RKO (cell line): ENCODE results near the gene IL7R.
A peak's percentile ranks its signal among the peaks of the same experiment; 100 is the strongest.

Source experiments
- DNase-seq: peaks from one replicate; pipeline ENCODE4 v3.0.0-alpha.2; 2016; ENCODE audit warnings: low spot score

The IL7R gene

GRCh38 chr5:35856765-35857351 is at the start of gene IL7R:
IL7R (plus strand) TSS chr5:35856891; CDS start chr5:35856978, 87 bp downstream.
- no peak for DNase-seq

GRCh38 chr5:35810601-35811000 is 46.1 kb upstream of the IL7R start:
- DNase-seq: no peak

- DNase-seq: no peak
These were observed 45.5 kb upstream of the IL7R start for GRCh38 chr5:35811108-35811741.

- DNase-seq: no peak
These were observed 43.2 kb upstream of the IL7R start for GRCh38 chr5:35813521-35813920.

- DNase-seq: peak; percentile 50
These were observed 41.4 kb upstream of the IL7R start for GRCh38 chr5:35815089-35815936.

- no peak for DNase-seq
These were observed 39.7 kb upstream of the IL7R start for GRCh38 chr5:35816881-35817521.

GRCh38 chr5:35819026-35819425 is 37.7 kb upstream of the IL7R start:
- no peak for DNase-seq

- no peak for DNase-seq
These were observed 37.0 kb upstream of the IL7R start for GRCh38 chr5:35819668-35820067.

GRCh38 chr5:35820735-35821134 is 36.0 kb upstream of the IL7R start:
- no peak for DNase-seq

- no peak for DNase-seq
These were observed 35.2 kb upstream of the IL7R start for GRCh38 chr5:35821513-35821912.

GRCh38 chr5:35822511-35822910 is 34.2 kb upstream of the IL7R start:
- no peak for DNase-seq

GRCh38 chr5:35823347-35824098 is 33.2 kb upstream of the IL7R start:
- DNase-seq: no peak

GRCh38 chr5:35826056-35826455 is 30.6 kb upstream of the IL7R start:
- no peak for DNase-seq

GRCh38 chr5:35826554-35826953 is 30.1 kb upstream of the IL7R start:
- DNase-seq: no peak

GRCh38 chr5:35828082-35828598 is 28.6 kb upstream of the IL7R start:
- DNase-seq: no peak

- DNase-seq: no peak
These were observed 26.1 kb upstream of the IL7R start for GRCh38 chr5:35830587-35830986.

- no peak for DNase-seq
These were observed 23.9 kb upstream of the IL7R start for GRCh38 chr5:35832762-35833161.

GRCh38 chr5:35833224-35833623 is 23.5 kb upstream of the IL7R start:
- DNase-seq: no peak

- no peak for DNase-seq
These were observed 20.6 kb upstream of the IL7R start for GRCh38 chr5:35835796-35836742.

- DNase-seq: no peak
These were observed 18.2 kb upstream of the IL7R start for GRCh38 chr5:35838370-35839042.
